ENCODE data around the gene HOXA4.

HOXA4 gene

DNA sequence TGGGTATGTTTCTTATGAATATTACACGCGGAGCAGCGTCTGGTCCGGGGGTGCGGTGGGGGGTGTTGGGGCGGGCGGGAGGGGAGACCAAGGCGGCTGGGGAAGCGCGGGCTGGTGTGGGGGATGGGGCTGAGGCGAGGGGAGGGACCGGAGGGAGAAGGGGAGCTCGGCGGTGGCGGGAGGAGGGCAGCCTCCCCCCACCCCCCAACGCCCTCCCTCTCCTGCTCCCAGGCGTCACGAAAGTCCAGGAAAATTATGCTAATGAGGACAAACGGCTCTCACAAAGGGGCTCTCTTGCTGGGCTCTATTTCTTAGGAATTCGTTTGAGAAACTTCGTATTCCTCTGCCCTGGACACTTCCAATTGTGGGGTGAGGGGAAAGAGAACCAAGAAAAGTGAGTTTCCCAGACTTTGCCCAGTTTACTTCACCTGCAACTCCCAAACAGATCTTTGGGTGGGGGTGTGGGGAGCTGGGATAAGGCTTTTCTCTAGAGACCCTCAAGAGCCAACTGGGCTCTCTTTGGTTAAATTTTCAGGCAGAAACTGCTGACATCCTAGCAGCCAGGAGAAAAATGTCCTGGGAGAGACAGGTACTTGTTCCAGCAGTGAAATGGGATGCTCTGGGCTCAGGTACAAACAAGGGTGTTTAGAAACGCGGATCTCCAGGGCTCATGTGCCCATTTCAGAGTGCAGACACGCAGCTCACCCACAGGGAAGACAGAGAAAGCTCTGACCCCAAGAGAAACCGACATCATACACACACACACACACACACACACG lies 16.4 kb downstream of the HOXA4 start:
- in situ Hi-C loops (cut with MboI; ENCODE audit: low sequenced_read_pairs): no loop called here
- no peak for DNase-seq (ENCODE audit: low spot score in 2 of 2)
- Histone ChIP-seq H3K9me3 (no peaks in the 10 kb centered on the region), H3K27me3 (ENCODE audit: low read depth) (no peaks in the 10 kb centered on the region), H3K36me3 (replicated peaks) (no peaks in the 10 kb centered on the region), H3K4me3 (no peak overlapping the region), H3K4me1 (peaks cover 32% of the 10 kb centered on the region)

DNA sequence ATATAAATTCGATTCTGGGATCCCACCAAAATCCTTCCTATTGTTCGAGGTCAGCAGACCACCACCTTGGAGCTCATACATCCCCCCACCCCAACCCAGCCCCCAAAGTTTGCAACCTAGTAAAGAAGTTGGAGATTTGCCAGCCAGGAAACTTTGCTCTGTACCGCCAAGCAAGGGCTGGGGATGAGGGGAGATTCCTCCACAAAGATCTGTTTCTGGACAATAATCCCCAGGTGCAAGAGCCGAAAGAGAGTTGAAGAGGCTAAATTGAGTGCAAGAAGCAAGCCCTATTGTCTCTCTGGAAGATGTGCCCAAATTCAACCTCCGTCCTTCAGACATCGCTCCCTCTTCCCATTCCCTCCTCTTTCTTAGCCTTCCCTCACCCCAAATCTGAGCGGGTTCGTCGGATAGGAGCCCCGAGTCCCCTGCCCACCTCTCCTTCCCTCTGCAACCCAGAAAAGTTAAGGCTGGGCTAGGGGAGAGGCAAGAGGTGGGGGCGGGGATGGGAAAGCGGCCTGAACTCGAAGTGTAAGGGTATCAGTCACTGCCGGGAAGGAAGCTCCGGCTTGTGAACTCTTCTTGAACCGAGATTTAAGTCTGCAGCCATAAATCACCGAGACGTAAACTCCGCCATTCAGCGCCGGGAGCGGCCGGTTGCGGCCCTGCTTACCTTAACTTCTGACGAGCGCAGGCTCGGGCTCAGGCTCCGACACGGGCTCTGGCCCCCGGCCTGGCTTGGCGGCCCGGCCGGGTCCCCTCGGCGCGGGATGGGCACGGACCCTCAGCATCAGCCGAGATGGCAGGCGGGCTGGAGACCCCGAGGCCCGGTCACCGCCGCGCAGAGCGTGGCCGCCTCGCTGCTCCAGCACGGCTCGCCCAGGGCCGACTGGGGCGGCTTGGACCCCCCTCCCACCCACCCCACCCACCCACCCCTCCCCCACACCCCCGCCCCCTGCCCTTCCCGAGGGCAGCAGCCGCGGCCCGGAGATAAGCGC lies 17.3 kb downstream of the HOXA4 start:
- no peak for DNase-seq (ENCODE audit: low spot score in 2 of 2)
- Histone ChIP-seq H3K4me1 (peaks cover 32% of the 10 kb centered on the region), H3K36me3 (replicated peaks) (no peaks in the 10 kb centered on the region), H3K9me3 (no peaks in the 10 kb centered on the region), H3K4me3 (no peak overlapping the region), H3K27me3 (ENCODE audit: low read depth) (no peaks in the 10 kb centered on the region)
- in situ Hi-C loops (cut with MboI; ENCODE audit: low sequenced_read_pairs): no loop called here

DNA sequence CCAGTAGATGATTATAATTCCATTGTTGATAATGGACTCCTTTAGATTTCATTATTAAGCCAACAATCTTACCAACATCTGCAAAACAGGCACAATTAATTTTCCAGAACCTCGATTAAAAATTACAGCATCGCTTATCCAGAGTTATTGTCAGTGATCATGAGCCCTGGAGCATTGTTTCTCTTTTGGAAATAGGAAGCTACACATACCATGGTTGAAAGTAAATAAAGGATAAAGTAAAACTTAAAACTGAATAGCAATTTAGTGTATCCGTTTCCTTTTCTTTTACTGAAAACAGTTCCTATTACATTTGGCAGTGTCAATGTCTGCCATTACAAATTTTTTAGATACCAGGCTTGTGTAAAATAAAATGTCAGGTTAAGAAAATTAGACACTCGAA lies 18.2 kb downstream of the HOXA4 start:
- no peaks in the 10 kb centered on the region for H3K27me3 ChIP-seq (ENCODE audit: low read depth)
- in situ Hi-C loops (cut with MboI; ENCODE audit: low sequenced_read_pairs): no loop called here

DNA sequence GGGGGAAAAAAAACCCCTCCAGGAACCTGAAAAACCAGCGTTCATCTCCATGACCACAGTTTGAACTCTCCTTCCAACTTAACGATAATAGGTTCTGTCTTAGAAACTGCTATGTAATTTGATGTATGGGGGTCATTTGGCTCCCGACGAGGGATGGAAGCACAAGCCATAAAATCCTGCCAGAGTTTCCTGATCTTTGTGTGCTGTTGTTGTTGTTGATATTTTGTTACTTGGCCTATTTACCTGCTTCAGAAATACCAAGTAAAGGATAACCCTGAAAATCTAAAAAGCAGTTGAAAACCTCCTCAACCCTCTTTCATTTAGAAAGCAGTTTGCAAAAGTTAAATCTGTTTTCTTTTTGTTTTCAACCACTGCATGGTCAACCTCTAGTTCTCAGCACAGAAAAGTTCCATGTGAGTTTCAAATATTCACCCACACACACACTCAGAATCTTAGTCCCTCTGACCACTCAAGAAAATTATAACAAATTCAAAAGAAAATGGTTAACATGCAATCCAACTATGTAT lies 18.7 kb downstream of the HOXA4 start:
- Histone ChIP-seq H3K27me3 (ENCODE audit: low read depth) (no peaks in the 10 kb centered on the region), H3K4me1 (peaks cover 32% of the 10 kb centered on the region), H3K9me3 (no peaks in the 10 kb centered on the region), H3K4me3 (no peak overlapping the region), H3K36me3 (replicated peaks) (no peaks in the 10 kb centered on the region)
- in situ Hi-C loops (cut with MboI; ENCODE audit: low sequenced_read_pairs): no loop called here
- no peak for DNase-seq (ENCODE audit: low spot score in 2 of 2)

More for the DNA sequence above, 18.2 kb downstream of the HOXA4 start:
- H3K4me1 ChIP-seq: peaks cover 32% of the 10 kb centered on the region
- no peak for DNase-seq (ENCODE audit: low spot score in 2 of 2)
- no peaks in the 10 kb centered on the region for H3K9me3 ChIP-seq
- no peak overlapping the region for H3K4me3 ChIP-seq
- no peaks in the 10 kb centered on the region for H3K36me3 ChIP-seq (replicated peaks)

DNA sequence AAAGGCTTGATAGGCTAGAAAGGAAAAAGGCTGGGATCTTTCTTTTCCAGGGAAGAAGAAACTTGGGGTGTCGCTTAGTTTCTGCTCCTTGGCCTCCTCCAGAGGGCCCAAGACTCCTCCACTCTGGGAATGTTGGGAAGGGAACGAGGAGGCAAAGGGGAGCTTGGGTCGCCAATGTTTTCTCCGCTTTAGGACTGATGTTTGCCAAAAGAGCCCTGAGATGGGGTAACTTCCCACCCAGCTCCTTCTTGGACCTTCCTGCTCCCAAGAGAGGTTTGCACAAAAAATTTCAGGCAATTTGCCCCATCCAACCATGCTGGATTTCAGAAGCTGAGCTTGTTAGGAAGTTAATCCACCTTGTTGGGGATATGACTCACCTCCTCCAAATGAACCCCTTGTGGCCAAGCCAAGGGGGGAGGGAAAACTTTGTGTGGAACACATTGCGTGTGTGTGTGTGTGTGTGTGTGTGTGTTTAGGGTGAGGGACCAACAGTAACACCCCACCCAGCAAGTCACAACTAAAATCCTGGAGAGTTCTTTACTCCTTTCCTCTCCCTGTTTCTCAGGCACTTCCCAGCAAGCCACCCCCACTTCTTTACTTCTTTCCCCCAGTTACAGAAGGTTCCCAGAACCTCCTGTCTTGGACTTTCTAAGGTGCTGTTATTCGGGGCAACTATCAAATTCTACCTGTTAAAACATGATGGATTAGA lies 19.4 kb downstream of the HOXA4 start:
- Histone ChIP-seq H3K36me3 (replicated peaks) (no peaks in the 10 kb centered on the region), H3K27me3 (ENCODE audit: low read depth) (no peaks in the 10 kb centered on the region), H3K4me3 (no peak overlapping the region), H3K9me3 (no peaks in the 10 kb centered on the region), H3K4me1 (peaks cover 29% of the 10 kb centered on the region)
- in situ Hi-C loops (cut with MboI; ENCODE audit: low sequenced_read_pairs): no loop called here
- DNase-seq (ENCODE audit: low spot score in 2 of 2): no peak

DNA sequence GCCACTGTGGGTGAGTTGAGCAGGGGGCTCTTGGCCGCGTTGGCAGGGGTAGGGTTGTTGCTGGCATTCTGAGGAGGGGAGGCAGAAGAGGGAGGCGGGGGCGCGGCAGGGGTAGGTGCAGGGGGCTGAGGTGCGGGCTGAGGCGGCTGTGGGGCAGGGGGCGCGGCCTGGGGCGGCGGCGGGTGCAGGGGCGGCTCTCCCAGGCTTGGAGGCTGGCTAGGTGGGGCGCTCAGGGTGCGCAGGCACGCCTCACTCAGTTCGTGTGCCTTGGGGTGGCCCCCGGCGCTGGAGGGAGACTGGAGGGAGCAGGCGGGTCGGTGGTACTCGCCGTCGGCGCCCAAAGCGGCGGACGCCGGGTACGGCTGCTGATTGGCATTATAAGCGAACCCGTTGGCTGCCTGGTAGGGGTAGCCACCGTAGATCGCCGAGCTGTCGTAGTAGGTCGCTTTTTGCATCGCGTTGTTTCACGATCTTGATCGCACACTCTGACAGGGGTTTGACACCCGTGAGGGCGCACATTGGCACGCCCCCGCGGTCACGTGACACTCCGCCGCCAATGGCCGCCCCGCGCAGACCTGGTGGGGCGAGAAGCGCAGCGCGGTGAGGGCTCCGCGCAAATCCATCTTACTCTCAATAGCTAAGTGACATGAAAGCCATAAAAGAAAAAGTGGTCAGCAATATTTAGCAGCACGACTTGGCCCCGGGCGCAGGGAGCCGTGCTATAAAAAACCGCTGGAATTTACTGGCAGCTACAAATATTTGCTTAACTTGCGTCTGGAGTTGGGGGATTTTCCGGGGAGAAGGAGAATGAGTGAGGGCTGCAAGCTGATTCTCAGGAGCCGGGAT lies 20.1 kb downstream of the HOXA4 start:
- no peak overlapping the region for H3K4me3 ChIP-seq
- no peaks in the 10 kb centered on the region for H3K9me3 ChIP-seq
- in situ Hi-C loops (cut with MboI; ENCODE audit: low sequenced_read_pairs): no loop called here
- H3K27me3 ChIP-seq (ENCODE audit: low read depth): no peaks in the 10 kb centered on the region
- DNase-seq (ENCODE audit: low spot score in 2 of 2): no peak
- H3K4me1 ChIP-seq: peaks cover 21% of the 10 kb centered on the region
- H3K36me3 ChIP-seq (replicated peaks): no peaks in the 10 kb centered on the region

DNA sequence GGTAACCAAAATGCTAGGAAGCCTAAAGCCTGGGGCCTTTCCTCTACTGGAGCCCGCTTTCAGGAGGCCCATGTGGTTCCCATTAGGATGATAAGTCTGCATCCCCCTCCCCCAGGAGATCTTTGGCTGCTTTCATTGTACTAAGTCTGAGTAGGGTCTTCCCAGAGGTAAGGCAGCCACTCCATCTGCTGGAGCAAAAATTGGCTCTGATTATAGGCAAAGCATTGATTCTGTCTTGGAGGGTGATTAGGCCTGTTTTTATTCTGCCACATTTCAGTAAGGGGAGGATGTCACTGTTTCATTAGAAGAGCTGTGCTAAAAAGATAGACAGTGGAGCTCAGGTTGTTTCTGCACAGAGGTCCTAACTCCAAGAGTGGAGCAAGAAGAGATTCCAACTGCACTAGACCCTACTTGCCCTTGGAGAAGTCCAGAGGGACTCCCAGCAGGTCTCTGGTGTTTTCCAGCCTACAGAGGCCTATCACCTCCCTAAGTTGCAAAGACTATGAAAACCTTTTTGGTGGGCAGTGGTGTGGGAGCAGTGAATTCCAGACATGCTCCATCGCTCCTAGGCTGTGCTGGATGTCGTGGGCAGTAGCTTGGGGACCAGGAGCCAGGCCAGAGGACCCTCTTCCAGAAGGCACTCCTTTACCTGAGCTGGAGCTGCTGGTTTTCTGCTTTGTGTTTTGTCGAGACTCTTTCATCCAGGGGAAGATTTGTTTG lies 20.9 kb downstream of the HOXA4 start:
- no peaks in the 10 kb centered on the region for H3K36me3 ChIP-seq (replicated peaks)
- peaks cover 14% of the 10 kb centered on the region for H3K4me1 ChIP-seq
- H3K9me3 ChIP-seq: no peaks in the 10 kb centered on the region
- in situ Hi-C loops (cut with MboI; ENCODE audit: low sequenced_read_pairs): no loop called here
- H3K4me3 ChIP-seq: no peak overlapping the region
- DNase-seq (ENCODE audit: low spot score in 2 of 2): no peak
- H3K27me3 ChIP-seq (ENCODE audit: low read depth): no peaks in the 10 kb centered on the region

DNA sequence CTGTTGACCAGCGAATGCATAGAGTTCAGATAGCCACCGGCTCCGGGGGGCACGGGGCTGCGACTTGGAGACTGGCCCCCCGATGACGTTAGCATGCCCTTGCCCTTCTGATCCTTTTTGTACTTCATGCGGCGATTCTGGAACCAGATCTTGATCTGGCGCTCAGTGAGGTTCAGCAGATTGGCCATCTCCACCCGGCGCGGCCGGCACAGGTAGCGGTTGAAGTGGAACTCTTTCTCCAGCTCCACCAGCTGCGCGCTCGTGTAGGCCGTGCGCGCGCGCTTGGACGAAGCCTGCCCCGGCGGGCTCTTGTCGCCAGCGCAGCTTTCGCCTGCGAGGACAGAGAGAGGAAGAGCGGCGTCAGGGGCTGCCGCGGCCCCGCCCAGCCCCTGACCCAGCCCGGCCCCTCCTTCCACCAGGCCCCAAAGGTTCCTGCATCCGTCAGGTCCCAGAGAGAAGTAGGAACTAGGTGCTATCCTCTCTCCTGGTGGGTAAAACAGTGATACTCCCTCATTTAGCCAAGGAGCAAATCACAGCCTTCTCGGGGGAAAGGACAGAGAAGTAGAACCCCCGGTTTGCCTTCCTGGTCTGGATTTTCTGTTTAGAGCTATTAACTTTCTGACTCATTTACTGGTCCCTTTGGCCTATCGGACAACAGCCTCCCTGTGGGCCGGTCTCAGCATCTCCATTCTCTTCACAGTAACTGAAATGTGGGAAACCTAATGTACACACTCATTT lies 22.0 kb downstream of the HOXA4 start:
- in situ Hi-C loops (cut with MboI; ENCODE audit: low sequenced_read_pairs): no loop called here
- peaks cover 9% of the 10 kb centered on the region for H3K4me1 ChIP-seq
- H3K36me3 ChIP-seq (replicated peaks): no peaks in the 10 kb centered on the region
- H3K4me3 ChIP-seq: no peak overlapping the region
- H3K9me3 ChIP-seq: no peaks in the 10 kb centered on the region
- DNase-seq (ENCODE audit: low spot score in 2 of 2): no peak
- H3K27me3 ChIP-seq (ENCODE audit: low read depth): no peaks in the 10 kb centered on the region

DNA sequence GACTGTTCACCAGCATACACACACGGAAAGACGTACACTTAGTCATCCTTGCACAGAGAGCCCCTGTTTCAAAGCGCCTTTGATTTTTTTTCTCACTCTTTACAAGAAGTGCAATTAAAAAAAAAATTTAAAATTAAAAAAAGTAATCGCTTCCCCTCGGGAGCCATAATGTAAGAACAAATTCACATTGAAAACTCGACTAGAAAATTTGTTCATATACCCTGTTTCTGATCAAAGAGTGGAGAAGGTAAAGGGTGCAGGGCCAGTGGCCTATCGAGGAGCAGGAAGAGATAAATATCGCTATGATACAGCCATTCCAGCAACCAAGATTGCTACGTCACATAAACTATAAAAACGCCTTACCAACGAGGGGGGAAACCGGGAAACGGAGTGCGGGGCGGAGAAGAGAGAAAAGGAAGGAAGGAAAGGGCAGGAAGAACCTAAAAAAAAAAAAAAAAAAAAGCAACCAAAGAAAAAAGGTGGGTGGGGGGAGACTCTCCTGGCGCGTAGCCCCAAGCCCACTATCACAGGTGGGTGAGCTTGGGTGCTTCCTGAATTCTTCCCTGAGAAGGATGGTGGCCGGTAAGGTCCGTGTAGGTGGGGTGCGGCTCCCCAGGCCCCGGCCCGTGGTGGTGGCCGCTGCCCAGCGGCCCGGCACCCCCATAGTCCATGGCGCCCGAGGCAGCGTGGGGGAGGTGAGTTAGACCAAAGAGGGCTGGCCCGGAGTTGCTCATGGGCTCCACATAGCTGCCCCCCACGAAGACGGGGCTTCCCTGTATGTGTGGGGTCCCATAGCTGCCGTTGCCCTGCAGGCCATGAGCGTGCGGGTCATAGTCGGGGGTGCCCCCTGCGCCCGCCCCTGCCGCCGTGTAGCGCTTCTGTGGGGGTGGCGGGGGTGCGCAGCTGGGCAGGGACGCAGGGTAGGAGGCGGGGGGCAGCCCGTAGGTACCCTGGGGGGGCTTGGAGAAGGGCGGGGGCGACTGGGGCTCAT lies 22.9 kb downstream of the HOXA4 start:
- no peaks in the 10 kb centered on the region for H3K27me3 ChIP-seq (ENCODE audit: low read depth)
- H3K9me3 ChIP-seq: no peaks in the 10 kb centered on the region
- H3K36me3 ChIP-seq (replicated peaks): no peaks in the 10 kb centered on the region
- no peak for DNase-seq (ENCODE audit: low spot score in 2 of 2)
- in situ Hi-C loops (cut with MboI; ENCODE audit: low sequenced_read_pairs): no loop called here
- H3K4me3 ChIP-seq: no peak overlapping the region
- H3K4me1 ChIP-seq: peaks cover 7% of the 10 kb centered on the region

DNA sequence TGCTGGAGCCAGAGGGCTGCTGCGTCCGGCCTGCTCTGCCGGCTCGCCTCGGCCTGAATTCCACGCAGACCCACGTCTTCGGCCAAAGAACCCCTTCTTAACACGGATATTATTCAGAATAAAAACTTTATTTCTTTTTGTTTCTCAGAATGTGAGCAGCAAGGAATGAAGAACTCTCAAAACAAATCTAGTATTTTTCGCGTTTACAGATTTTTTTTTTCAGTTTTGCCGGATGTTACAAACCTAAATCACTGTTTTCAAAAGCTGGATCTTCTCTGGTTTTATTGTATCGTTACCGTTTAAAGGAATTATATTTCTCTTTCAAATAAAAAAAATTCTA lies 23.7 kb downstream of the HOXA4 start:
- Histone ChIP-seq H3K9me3 (no peaks in the 10 kb centered on the region), H3K4me3 (no peak overlapping the region), H3K36me3 (replicated peaks) (no peaks in the 10 kb centered on the region), H3K27me3 (ENCODE audit: low read depth) (no peaks in the 10 kb centered on the region), H3K4me1 (peaks cover 7% of the 10 kb centered on the region)
- DNase-seq (ENCODE audit: low spot score in 2 of 2): no peak
- in situ Hi-C loops (cut with MboI; ENCODE audit: low sequenced_read_pairs): no loop called here

DNA sequence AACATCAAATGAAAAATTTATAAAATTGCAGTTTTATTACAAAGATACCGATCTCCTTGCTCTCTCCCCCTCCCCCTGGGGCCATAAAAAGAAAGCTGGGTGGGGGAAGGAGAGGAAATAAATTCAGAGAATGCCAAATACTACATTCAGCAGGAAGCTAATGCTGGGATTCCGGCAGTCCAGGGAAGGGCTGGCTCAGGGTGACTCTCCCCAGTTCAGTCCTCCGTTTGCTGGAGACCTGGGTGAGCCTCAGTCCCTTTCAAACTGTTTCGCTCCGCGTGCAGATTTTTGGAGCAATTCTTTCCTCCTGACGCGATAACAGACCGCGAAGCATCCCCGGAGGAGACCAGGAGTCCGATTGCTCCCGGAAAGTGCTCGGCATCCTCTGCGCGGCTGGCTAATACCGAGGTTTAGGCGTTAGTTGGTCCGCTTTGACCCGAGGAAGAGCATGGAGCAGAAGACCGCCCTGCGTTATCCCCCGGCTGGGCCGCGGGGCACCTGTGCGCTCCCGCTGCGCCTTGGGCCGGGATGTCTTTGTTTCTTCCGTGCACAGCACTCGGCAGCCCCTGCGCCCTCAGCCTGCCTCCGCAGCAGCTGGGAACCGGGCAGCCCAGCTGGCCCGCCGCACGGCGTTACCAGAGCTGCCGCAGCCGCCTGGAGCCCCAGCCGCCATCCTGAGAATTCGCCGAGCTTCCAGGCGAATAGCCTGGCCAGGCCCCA lies 24.2 kb downstream of the HOXA4 start:
- Histone ChIP-seq H3K4me1 (peaks cover 7% of the 10 kb centered on the region), H3K9me3 (no peaks in the 10 kb centered on the region), H3K4me3 (no peak overlapping the region), H3K27me3 (ENCODE audit: low read depth) (no peaks in the 10 kb centered on the region), H3K36me3 (replicated peaks) (no peaks in the 10 kb centered on the region)
- no peak for DNase-seq (ENCODE audit: low spot score in 2 of 2)
- in situ Hi-C loops (cut with MboI; ENCODE audit: low sequenced_read_pairs): no loop called here

Measured in HAP-1 (cell line).